GM12892 (cell line): ENCODE results near the gene GPR3.

Source experiments
- POLR2A ChIP-seq: IDR thresholded peaks from 2 replicates; pipeline ENCODE4 v1.6.1; 2011; ENCODE audit warnings: low read depth, low read length, control low read depth
- POLR2AphosphoS5 ChIP-seq: IDR thresholded peaks from 2 replicates; pipeline ENCODE4 v1.6.1; 2011; ENCODE audit warnings: low read depth, low read length, control low read depth
- TAF1 ChIP-seq: IDR thresholded peaks from 2 replicates; pipeline ENCODE4 v1.6.1; 2011; ENCODE audit warnings: low read depth, mild to moderate bottlenecking, control low read depth, low read length, borderline replicate concordance

DNA sequence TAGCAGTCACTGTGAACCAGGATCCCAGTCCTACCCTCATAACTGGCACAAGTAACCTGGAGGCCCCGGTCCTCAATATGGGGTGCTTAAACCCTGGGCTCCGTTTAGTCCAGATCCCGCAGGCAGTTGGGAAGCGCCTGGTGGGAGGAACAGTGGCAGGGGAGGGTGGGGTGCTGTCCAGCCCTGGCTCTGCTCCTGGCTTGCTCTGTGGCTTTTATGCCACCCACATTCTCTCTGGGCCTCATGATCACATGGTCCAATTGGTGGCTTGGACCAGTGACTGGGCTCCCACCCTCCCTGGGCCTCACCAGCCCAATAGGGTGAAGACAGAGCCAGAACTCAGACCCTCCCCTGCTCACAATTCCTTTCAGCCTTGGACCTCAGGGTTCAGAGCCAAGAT, 12.2 kb upstream of the GPR3 start:
- TF ChIP-seq POLR2A (no peak), POLR2AphosphoS5 (no peak), TAF1 (no peak)
